Stimulated activated CD8-positive, alpha-beta memory T cell treated with anti-CD3 and anti-CD28 coated beads, Interleukin-7, amount 100 ng/mL, for 48 hours (primary cell): ENCODE measurements around the gene SORCS2.

Experiments used
- DNase-seq, 2 donors: peaks; one replicate each; pipeline ENCODE4 v3.0.0-alpha.2; 2020; ENCODE audit warnings: low read depth in 1 of 2; ENCODE audit errors: extremely low read depth in 1 of 2

The SORCS2 gene

DNA sequence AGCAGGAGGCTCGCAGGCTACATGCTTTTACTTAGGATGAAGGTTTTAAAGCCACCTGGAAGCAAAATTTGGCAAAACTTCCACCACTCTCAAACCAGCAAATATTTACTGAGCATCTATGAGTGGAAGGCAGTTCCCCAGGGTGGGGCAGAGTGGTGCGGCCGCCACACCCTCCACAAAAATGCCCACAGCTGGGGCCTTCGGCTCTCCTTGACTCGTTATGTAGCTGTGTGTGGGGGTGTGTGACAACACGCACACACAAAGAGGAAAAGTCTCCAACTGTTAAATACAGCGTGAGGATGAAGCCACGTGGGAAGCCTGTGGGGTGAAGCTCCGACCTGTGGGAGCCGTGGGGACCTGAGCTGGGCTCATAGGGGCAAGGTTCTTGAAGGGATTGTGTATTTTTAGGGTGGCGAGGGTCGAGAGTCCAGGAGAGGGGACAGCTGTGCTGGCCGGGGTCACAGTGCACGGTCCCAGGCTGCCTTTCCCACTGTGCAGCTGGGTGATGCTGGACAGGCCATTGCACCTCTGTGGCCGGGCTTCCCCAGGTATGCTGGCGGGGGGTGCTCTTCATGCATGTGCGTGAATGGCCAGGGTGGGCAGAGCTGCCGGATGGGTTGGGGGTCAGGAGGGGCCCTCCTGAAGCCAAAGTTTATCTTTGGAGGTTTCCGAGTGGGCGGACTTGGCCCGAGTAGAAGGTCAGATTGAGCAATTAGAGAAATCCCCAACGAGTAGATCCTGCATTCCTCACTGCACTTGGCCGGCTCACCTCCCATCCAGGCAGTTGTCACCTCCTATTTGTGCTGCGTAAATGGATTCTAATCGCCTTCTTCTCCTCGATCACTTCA lies 25.4 kb downstream of the SORCS2 start:
- no peak for DNase-seq

DNA sequence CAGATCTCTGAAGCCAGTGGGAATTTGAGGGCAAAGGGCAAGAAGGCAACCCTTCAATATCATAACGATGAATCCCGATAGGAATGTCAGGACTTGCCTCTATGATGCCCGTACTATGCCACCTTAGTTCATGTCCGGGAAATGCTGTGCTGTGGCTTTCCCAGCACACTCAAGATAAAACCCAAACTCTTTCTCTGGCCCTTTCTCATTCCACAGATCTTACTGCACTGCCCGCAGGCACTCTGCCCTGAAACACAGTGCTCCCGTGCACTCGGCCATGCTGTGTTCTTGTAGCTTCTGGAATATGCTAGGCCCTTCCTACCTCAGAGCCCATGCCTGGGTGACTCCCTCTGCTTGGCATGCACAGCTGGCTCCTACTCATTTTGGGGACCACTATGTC lies 26.3 kb downstream of the SORCS2 start:
- no peak for DNase-seq

DNA sequence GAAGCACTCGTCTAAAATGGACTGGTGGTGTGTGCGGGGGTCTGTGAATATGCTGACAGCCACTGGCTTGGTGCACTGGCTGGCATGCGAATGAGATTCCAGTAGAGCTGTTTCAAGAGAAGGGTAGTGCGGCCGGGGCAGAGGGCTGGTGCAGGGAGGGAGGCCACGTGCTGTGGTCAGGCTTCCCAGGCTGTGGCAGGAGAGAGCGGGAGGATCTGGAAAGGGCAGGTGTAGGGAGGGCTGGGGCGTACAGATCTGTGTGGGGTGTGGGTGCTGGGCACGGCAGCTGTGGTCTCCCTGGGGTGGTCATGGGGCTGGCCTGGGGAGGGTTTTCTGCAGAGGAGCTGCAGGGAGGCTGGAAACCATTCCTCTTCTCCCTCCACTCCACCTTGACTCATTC lies 30.2 kb downstream of the SORCS2 start:
- no peak for DNase-seq

DNA sequence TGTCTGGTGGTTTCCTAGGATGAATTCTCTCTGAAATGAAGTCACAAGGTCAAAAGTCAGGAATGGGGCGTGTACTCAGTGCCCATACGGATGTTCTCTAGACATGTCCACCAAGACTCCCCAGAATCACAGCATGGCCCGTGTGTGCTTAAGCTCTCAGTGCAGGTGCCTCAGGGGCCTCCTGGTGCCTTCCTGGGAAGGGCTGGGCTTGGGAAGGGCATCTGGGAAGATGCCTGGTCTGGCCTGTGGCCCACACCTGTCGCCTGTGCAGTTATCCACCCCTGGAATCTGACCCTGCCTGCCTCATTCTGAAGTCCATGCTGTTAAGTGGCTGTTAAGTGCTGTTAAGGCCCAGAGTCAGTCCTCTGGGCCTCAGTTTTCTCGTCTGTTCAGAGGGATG lies 31.2 kb downstream of the SORCS2 start:
- DNase-seq, result no peak

DNA sequence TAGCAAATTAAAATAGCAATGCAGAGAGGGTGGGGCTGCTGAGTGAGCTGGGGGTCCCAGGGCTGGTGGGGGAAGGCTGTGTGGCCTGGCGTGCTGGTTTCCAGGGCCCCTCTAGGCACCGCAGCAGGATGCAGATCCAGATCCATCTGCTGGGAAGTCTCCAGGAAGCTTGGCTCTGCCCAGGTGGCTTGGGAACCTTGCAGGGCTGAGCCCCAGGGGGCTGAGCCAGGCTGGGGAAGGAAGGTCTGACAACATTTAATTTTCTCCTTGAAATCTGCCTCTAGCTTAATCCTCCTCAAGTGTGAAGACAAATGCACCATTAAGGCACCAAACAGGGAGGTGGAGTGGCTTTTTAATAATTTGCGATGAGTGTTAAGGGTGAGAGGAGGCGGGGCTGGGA lies 31.7 kb downstream of the SORCS2 start:
- DNase-seq, result no peak

DNA sequence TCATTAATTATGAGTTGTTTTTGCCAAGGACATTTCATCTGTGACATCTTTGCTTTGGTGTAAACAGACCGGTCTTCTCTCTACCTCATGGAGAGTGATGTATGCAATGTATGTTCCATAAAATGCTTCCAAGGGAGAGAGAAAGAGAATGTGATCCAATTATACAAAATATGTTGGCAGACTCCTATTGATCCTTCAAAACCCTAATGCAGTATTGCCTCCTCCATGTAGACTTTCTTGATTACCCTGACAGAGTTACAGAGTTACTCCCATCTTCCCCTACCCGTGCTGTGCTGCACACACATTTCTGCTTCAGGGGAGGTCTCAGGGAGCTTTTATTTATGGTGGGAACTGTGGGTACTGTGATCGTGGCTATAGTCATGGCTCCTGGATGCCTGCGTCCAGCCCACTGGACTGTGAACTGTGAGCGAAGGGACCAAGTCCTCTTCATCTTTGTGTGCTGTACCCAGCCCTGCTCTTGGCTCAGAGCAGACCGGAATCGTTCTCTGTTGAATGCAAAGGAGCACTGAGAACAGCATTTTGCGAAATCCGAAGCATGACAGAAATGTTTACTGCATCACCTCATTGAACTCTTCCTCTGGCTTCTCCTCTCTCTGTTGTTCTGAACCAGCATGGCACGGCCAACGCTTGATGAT lies 32.7 kb downstream of the SORCS2 start:
- no peak for DNase-seq

DNA sequence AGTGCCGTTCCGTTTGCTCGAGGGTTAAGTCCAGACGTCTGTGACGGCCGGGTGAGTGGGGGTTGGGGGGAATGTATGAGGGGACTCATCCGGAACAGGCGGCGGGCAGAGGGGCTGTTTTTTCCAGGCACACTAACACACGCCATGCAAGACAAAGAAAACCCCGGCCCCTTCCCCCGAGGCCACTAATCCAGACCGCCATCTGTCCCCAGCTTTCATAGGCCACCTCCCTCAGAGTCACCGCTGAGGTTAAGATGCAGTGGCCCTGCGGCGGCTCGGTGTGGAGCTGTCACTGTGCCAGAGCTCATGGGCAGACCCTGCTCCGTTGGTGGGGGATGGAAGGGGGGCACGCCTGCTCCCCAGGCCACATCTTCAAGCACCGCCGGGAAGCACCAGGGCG lies 34.1 kb downstream of the SORCS2 start:
- no peak for DNase-seq

DNA sequence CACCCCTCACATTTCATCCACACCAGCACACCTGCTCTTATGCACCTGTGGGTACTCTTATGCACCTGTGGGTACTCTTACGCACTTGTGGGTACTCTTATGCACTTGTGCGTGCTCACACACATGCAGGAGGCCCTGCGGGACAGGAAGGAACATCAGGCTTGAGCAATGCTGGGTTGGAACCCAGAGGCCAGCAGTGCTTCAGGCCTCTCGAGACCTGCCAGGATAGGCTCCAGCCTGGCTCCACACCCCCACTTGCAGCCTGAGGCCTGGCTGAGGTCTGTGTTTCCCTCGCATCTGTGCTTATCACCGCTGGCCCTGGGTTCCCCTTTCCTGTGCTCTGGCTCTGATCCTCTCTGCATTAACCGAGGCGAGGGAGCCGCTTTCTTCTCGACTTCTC lies 34.7 kb downstream of the SORCS2 start:
- DNase-seq, result no peak

DNA sequence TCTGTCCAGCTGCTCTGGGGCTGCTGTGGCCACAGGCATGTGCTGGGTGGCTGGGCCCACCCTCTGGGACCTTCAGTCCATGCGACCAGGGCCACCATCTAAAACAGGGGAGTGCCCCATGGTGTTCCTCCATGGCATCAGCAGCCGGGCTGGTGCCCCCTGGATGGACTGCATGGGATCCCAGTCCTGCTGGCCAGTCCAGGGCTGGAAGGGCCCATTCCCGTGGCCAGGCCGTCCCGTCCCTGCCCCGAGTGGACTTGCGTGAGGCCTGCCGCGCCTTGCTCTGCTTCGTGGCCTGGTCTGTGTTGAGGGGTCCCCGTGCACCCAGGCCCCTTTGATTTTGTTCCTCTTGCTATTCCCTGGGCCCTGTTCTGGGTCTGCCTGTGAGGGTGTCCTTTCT lies 36.4 kb downstream of the SORCS2 start:
- no peak for DNase-seq

DNA sequence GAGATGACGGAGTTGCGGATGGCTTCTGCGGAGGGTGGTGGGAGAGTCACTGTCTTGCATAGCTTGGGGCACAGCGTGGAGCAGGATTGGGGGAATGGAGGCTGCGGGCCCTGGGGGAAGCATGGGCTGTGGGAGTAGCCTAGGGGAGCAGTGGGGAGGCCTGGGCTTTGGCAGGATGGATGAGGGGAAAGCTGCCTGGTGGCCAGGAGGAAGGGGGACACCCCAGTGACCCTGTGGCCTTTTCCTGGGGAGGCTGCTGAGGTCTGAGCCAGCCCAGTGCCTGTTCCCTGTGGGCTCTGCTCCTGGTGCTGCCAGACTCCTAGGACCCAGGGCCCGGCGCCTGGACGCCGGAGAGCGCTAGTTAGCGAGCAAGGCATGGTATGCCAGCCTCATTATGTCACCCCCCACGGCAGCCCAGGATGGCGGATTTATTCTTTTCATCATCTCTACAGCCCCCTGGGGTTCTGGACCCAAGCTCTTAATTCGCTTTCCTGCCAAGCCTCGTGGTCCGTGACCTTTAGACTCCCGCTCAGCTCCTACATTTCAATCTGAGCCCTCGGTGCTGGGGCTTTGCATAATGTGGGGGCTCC lies 39.8 kb downstream of the SORCS2 start:
- no peak for DNase-seq

DNA sequence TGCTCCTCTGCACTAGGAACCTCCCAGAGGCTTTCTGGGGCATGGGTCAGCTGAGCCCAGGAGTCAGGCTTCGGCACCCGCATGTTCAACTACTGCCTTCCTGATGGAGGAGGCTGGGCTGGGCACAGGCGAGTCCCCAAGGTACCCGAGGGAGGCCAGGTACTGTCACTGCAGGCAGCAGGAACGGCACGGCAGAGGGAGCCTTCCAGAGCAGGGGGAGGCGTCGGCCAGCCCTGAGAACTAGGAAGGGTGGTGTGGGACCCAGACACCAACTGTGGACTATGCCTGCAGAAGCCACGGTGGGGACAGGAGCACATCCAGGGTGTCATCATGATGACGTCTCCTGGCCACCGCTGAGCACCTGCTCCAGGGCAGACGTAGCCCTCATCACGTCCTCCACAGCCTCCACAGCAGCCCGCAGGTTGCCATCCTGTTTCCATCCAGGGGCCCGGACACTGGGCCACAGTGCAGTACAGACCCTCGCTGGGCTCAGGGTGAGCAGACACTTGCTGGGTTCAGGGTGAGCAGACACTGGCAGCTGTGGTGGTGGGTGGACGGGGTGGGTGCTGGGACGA lies 40.8 kb downstream of the SORCS2 start:
- no peak for DNase-seq

DNA sequence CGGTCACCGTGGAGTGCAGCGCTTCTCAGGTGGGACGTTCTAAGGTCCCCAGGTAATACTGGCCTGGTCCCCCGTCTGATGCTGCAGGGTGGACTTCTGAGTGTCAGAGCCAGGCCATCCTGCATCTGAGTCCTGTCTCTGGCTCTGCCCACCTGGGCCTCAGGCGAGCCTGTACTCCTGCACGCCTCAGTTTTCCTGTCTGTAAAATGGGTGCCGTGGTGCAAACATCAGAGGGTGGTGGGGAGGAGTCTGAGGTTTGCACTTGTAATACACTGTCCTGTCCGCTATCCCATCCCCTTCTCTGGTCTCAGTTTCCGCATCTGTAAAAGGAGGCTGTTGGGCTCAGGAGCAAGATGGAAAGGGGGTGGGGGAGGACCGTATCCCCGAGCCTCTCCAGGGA lies 41.3 kb downstream of the SORCS2 start:
- DNase-seq, result no peak

DNA sequence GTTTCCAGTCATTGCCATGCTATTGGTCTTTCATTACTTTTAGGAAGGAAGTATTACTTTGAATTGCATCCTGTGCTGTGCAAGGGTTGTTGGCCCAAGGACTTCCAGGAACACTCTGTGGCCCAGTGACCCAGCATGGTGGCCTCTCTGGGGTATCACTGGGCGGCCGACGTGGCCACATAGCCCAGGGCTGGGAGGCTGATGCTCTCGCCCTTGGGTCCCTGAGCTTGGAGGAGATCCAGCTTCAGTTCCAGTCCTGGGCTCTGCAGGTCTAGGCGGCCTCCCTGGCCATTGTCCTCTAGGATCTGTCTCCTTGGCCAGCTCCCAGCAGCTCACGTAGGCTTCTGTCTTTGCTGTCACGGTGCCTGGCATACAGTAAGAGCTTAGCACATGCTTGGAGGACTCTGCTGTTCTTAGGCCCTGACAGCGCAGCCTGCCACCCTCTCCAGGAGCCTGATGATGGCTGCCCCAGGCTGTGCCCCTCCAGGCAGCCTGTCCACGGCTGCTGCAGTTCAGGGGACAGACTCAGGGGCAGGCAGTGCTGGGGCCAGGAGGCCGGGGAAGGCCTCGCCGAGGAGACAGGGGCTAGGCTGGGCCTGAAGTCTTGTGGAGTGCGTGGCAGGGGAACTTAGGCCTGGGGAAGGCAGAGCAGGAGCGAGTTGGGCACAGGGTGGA lies 42.2 kb downstream of the SORCS2 start:
- DNase-seq, result no peak

DNA sequence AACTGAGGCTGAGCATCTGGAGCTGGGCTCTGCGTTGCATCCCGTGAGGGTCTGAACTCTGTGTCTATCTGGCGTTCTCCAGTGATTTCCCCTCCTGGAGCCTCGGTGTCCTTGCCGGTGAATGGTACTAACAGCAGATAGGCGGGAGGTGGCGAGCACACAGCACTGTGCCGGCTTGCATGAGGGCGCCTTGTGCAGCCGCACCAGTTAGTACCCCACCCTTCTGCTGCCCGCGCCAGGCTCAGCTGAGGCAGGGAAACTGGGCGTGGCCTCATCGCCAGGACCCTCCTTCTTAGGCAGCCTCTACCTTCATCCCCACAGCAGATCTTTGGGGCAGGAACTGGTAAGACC lies 42.7 kb downstream of the SORCS2 start:
- DNase-seq, result no peak

DNA sequence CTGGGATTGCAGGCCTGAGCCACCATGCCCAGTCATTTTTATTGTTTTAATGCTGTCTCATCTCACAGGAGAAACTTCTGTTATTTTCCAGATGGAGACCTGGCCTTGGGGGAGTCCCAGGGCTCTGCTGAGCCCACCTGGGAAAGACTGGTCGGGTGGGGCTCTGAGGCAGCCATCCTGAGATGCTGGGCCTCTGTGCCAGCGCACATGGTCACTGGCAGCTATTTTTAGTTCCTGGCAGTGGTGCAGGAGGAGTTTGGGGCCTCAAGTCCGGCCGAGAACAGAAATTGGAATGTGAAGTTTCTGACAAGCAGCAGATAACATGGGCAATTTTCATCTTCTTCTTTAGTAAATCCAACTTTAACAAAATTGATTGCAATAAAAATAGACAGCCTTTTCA lies 44.5 kb downstream of the SORCS2 start:
- no peak for DNase-seq

DNA sequence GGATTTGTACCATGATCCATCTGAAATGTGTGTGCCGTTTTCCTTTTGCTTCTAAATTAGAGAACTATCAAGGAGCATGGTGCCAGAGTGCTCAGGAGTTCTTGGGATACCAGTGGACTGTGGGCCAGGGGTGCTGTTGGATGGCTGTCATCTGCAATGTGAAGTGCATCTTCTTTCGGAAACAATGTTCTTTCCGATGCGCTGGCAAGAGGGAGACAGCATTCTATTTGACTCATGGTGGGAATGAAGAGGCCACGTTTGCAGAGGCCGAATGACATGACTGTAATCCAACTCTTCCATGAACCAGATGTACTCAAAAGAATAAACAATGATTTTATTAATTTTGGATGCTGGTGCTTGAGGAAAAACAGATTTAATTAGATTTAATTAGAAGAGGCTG lies 45.5 kb downstream of the SORCS2 start:
- no peak for DNase-seq

DNA sequence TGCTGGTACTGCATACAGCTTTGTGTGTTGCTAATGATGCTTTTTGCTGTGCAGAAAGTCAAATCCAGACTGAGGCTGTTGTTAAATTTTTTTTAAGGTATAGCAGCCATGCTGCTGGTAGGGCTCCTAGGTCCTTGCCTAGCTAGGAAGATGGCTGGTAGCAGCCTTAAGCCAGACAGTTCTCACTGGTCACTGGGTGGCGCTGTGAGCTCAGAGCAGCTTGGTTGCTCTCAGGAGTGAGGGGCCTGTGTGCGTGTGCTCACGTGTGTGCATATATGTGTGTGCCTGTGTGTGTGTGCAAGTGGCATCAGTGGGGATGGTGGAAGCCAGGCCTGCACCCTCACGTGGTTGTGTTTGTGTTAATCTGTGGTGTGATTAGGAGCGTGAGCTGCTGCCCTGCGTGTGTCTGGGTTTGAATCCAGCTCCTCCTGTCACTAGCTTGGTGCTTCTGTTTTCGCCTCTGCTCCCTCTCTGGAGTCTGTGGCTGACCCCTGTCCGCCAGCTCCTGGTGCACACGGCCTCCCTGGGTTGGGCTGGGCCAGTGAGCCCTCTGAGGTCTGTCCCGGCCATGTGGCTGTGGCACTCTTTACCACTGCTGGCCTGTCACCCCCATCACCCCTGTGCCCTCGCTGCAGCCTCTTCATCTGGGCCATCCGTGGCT lies 46.1 kb downstream of the SORCS2 start:
- no peak for DNase-seq

DNA sequence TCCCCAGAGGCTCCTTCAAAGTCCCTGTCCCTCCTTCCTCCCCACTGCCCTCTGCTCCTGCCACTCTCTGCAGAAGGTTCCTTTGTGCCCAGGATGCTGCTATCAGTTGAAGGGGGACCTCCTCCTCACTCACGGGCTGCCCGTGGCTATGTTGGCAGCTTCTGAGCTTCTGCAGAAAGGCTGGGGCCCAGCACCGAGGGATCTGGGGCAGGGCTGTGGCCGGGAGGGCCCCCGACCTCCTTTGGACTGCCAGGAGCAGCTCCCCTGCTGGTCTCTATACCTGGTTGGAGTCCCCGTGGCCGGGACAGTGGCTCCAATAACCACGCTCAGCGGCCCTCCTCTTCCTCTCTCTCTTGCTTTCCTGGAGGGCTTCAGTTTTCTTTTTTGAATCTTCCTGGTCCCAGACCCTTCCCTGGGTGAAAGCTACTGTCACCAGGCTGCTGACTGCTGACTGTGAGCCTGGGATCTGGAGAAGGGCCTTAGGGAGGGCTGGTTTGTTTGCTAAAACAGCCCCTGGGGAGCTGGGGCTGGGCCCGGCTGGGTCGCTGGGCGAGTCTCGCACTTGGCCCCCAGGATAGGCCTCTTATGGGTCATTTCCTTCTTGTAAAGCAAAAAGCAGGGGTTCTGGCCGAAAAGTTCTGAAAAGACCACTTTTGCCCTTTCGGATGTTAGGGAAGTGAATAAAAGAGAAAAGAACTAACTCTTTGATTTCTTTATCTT lies 46.9 kb downstream of the SORCS2 start:
- no peak for DNase-seq

DNA sequence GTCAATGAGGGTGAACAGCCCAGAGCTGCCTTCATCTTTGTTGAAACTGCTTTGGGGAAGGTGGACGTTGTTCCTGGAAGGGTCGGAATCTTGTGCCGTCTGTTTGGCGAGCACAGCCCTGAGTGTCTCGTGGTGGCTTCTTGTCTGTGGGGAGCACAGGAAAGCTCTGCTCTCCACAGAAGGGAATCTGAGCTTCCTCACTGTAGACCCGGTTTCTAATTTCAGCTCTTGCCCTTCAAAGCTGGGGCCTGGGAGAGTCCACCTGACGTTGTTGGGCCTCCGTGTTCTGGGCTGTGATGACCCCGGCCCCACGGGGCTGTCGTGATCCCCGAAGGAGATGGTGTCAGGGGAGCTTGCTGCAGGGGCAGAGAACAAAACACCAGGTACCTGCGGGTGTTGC lies 47.5 kb downstream of the SORCS2 start:
- DNase-seq, result no peak

DNA sequence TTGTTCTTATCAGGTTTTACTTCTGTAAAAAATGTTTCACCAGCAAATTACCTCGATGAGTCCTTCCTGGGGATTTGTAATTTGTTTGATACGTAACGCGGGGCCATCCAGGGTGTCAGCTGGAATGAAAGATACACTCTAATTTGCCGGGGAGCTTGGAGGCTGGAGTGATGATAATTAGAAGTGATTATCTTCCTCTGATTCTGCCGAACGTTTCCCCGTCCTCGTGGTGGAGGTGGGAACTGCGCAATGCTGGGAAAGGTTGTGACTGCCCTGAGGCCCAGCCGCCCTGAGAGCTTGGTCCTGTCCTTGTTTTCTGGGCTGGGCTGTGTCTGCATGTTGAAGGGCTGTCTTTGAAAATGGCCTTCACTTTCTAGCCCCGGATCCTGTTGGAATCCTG lies 48.0 kb downstream of the SORCS2 start:
- DNase-seq, result no peak
